GM12874 (cell line): ENCODE data around the gene RTN4R.
A peak's percentile ranks its signal among the peaks of the same experiment; 100 is the strongest.

Experiments used
- CTCF ChIP-seq: IDR thresholded peaks from 2 replicates; pipeline ENCODE4 v1.5.1; 2011; ENCODE audit warnings: low read depth, mild to moderate bottlenecking, control low read depth, low read length, moderate library complexity; ENCODE audit not compliant: insufficient read depth

RTN4R gene

DNA sequence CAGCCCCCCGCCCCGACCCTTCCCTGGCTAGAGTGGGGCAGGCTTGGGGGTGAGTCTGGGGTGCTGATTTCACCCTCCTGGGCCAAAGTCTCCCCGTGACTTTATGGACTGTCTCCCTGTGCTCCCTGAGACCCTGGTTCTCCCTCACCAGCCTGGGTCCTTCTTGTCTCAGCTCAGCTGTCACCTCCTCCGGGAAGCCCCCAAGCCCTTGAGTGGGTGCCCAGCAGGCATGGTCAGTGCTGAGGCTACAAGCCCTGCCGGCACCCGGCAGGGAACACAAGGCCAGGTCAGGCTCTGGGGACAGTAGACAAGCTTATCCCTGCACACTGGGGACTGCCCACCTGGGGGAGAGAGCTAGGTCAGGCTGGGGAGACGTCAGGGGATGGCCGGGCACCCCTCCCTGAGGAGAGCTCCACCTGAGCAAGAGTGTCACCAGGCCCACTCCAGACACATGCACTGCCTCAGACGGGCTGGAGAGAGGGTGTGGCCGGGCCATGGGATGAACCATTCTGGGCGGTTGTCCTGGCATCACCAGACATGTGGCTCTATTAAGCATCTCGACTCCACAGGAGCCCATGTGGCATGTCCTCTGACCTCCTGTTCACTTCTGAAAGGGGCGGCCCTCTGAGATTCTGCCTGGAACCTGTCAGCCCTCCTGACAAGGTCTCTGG, 22.6 kb upstream of the RTN4R start:
- no peak for TF ChIP-seq CTCF

GRCh38 chr22:20290045-20290392, 21.9 kb upstream of the RTN4R start:
- TF ChIP-seq CTCF = no peak

DNA sequence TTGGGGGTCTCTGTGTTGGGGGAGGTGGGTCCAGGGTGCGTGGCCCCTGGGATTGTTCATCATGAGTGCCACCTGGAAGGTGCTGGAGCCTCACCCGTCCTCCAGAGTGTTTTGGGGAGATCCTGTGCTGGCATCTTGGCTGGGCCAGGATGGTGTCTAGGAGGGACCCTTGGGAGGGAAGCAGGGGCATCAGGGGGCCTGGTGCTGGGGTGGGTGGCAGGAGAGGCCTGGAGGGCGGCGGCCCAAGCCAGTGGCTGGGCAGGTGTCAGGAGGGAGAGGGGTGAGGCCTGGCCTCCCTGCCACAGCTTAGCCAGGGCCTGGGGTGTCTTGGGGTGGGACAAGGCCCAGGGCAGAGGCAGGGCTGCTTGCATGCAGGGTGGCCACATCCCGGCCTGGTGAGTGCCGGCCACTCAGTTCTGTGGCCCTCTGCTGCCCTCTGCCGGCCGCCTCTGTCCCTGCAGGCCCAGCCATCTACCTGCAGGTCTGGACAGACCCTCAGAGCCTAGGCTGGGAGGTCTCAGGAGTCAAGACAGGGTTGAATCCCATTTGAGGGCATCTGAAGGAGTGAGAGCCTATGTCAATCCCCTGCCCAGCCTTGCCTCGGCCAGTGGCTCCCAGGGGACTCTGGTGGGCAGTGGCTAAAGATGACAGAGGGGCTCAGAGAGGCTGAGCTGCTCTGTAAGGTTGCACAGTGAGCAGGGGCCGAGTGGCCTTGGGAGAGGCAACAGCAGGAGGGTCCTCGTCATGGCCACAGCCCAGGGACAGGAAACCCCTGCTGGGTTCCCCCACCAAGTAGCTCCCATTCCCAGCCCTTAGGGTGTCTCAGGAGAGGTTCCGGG, 17.6 kb upstream of the RTN4R start:
- peak; percentile 94 for TF ChIP-seq CTCF

DNA sequence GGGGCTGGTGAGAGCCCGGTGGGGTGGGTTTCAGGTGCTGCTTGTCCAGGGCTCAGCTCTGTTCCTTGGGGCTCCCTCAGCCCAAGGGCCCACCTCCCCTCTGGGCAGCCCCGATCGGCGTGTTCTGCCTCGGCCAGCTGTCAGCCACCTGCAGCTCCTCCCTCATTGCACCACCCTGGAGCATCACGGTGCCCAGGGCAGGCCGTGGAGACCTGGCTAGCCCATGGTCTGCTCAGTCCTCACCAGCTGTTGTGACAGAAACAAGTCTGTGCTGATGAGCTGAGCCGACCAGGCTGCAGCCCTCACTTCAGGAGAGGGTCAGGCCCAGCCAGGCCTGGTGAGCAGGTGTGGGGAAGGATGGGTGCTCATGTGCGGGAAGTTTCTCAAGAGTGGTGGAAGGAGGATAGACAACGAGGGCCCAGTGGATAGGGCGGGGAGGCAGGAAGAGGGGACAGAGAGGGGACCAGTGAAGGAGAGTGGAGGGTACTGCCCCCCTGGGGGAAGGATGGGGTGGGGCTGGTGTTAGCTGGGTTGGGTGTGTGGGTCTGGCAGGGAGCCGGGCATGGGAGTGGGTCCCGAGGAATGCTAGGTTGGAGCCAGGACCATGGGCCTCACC, 16.5 kb upstream of the RTN4R start:
- TF ChIP-seq CTCF = no peak

DNA sequence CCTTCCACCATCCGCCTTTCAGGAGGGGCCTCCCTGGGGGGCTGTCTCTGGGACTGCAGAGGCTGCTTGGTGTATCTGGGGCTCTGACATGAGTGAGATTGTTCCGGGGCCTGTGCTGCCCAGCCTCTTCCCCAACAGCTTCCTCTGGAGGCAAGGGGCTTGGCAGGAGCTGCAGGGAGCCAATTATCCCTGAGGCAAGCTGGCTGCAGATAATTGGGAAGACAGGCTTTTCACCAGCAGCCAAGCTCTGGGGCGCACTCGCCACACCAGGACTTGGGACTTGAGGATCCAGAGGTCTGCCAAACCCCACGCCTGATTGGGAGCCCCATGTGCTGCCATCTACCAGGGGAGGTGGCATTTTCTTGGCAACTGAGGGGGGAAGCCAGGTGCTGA, 15.6 kb upstream of the RTN4R start:
- TF ChIP-seq CTCF = no peak

- no peak for TF ChIP-seq CTCF
These were observed 15.0 kb upstream of the RTN4R start for GRCh38 chr22:20282901-20283673.

DNA sequence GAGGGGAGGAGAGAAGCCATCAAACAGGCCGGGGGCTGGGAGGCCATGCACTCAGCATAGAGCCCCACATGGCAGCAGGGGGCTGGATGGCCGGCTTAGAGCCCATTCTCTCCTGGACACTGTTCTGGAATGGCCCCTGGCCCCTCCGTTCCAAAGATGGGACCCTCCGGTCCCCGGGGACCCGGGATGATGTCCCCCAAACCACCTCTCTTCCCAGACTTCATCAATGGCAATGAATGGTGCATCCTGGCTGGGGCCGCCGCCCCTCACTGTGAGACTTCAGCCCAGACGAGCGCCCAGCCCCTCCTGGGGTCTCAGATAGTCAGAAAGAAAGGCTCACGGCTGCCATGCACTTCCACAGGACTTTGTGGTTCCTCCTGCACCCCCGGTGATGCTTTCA, 13.8 kb upstream of the RTN4R start:
- TF ChIP-seq CTCF = no peak
